MM.1S (cell line): Measurements from ENCODE around the gene NAA35.

Experiments
- EZH2 ChIP-seq: fragments of 300-600 bp; sonication (generic); optimal IDR thresholded peaks from 2 replicates; pipeline ENCODE3; 2017; ENCODE audit warnings: low read depth, mild to moderate bottlenecking, antibody characterized with exemption, low read length, mixed read lengths
- EZH2phosphoT487 ChIP-seq: fragments of 300-600 bp; sonication (generic); IDR thresholded peaks from 2 replicates; pipeline ENCODE4 v1.6.1; 2018; ENCODE audit warnings: antibody characterized with exemption, low read length
- TF ChIP-seq, protein P1 (sequence below): fragments of 300-600 bp; sonication (generic); IDR thresholded peaks from 2 replicates; pipeline ENCODE4 v1.5.1; 2016; ENCODE audit warnings: antibody characterized with exemption, low read length, mixed read lengths

GRCh38 chr9:86046071-86046636, 105.2 kb downstream of the NAA35 start:
- TF ChIP-seq, protein P1, sequence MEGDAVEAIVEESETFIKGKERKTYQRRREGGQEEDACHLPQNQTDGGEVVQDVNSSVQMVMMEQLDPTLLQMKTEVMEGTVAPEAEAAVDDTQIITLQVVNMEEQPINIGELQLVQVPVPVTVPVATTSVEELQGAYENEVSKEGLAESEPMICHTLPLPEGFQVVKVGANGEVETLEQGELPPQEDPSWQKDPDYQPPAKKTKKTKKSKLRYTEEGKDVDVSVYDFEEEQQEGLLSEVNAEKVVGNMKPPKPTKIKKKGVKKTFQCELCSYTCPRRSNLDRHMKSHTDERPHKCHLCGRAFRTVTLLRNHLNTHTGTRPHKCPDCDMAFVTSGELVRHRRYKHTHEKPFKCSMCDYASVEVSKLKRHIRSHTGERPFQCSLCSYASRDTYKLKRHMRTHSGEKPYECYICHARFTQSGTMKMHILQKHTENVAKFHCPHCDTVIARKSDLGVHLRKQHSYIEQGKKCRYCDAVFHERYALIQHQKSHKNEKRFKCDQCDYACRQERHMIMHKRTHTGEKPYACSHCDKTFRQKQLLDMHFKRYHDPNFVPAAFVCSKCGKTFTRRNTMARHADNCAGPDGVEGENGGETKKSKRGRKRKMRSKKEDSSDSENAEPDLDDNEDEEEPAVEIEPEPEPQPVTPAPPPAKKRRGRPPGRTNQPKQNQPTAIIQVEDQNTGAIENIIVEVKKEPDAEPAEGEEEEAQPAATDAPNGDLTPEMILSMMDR = no peak
- no peak for TF ChIP-seq EZH2
- TF ChIP-seq EZH2phosphoT487 = no peak
